Measurements from ENCODE around the gene MYO1B.

MYO1B gene

DNA sequence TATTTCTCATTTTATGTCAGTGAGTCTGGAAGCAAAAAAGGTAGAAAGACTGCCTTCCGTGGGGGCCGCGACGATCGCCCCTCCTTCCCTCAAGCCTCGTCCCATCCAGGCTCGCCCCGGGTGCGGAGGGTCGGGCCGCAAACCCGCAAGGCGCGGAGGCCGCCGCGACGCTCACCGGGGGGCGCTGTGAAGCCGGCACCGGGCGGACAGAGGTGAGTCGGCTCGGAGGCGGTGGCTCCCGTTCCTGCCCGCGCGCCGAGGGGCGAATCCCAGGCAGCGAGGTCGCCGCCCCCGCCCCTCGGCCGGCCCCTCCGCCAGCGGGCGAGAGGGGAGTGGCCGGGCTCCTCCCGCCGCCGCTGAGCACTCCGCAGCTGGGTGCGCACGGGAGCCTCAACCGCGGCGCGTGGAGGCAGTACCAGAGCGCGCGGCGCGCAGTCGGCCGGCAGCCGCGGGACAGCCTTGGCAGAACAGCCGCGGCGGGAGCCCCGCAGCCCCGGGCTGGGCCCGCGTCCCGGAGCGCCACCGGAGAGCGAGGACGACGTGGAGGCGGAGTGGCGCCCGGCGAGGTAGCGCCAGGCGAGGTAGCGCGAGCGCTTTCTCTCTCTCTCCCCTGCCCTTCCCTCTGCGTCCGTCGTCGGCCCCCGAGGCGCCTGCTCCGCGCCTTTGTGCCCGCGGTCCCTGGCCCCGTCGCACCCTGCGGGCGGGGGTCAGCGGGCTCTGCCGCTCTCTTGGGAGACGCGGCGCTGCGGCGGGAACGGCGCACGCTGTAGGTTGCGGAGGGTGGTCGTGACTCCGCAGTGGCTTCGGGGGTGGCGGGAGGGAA, at the start of gene MYO1B:
TSS of gene MYO1B (plus strand) at position 359 of the 823 bp plus-strand sequence. CDS start 31,492 bp downstream, outside the sequence.
- Histone ChIP-seq H3K9me2 (ENCODE audit: low read depth, low read length) (no peaks in the 10 kb centered on the region), H3K27me3 (ENCODE audit: insufficient read depth, low read length) (no peaks in the 10 kb centered on the region), H3K9ac (ENCODE audit: low read length) (no peak within 1 kb of the TSS), H2AFZ (ENCODE audit: low read length) (no peak within 1 kb of the TSS), H3K9me3 (ENCODE audit: low read length) (no peaks in the 10 kb centered on the region), H3K79me2 (ENCODE audit: insufficient read depth, low read length) (no peaks in the 10 kb centered on the region), H3K4me2 (ENCODE audit: low read length) (peak within 1 kb of the TSS; percentile 17; the same call in 1 of the 2 replicates), H3F3A (ENCODE audit: insufficient read depth, low read length) (no peaks in the 10 kb centered on the region), H4K20me1 (ENCODE audit: insufficient read depth, low read length) (no peaks in the 10 kb centered on the region), H3K4me3 (ENCODE audit: low read depth, low read length, poor library complexity, severe bottlenecking) (no peak within 1 kb of the TSS), H3K27ac (ENCODE audit: low read depth, low read length, poor library complexity, severe bottlenecking) (no peak within 1 kb of the TSS), H3K36me3 (ENCODE audit: insufficient read depth, low read length) (no peaks in the 10 kb centered on the region), H3K4me1 (ENCODE audit: insufficient read depth, low read length, severe bottlenecking) (no peaks in the 10 kb centered on the region)
- no peak for TF ChIP-seq EZH2 (IDR thresholded peaks at IDR 0.05; ENCODE audit: borderline replicate concordance, low read length)
- TF ChIP-seq, protein P1, sequence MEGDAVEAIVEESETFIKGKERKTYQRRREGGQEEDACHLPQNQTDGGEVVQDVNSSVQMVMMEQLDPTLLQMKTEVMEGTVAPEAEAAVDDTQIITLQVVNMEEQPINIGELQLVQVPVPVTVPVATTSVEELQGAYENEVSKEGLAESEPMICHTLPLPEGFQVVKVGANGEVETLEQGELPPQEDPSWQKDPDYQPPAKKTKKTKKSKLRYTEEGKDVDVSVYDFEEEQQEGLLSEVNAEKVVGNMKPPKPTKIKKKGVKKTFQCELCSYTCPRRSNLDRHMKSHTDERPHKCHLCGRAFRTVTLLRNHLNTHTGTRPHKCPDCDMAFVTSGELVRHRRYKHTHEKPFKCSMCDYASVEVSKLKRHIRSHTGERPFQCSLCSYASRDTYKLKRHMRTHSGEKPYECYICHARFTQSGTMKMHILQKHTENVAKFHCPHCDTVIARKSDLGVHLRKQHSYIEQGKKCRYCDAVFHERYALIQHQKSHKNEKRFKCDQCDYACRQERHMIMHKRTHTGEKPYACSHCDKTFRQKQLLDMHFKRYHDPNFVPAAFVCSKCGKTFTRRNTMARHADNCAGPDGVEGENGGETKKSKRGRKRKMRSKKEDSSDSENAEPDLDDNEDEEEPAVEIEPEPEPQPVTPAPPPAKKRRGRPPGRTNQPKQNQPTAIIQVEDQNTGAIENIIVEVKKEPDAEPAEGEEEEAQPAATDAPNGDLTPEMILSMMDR (IDR thresholded peaks at IDR 0.05; ENCODE audit: low read length), result peak; percentile 10; the same call in 1 of the 2 replicates

DNA sequence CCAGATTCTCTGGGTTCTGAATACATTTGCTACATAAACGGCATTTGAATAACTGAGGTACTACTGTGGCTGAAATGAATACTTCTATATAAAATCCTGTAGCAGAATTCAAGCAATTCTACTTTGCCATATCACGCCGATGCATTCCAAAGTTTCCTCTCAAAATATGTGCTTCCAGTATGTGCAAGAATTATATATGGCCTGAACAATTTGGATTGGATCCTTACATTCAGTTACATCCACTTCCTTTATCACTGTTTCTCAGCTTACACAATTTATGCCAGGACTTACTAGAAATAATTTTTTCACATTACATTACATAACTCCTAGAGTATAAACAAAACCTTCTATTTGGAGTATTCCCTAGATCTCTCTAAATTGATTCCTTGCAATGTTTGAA, 48.1 kb upstream of the MYO1B start:
- H3K4me2 ChIP-seq (ENCODE audit: low read length), result no peak overlapping the region

DNA sequence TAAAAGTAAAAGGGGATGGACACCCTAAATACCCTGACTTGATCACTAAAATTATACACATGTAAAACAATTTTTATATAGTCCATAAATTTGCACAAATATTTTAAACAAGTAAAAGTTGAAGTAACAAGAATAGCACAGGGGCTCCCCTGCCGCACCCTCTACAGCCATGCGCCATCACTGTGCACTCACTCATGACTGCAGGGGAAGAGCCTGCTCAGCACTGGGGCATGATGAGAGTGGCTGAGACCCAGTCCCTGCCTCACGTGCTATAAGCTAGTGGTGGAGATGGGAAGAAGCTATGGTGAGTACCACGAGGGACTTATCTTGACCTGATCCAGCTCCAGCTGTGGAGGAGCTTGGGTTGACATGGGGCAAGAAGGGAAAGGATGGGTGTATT, 46.9 kb upstream of the MYO1B start:
- H3K9me3 ChIP-seq (ENCODE audit: low read length), result no peaks in the 10 kb centered on the region
- no peak overlapping the region for H3K4me3 ChIP-seq (ENCODE audit: low read depth, low read length, poor library complexity, severe bottlenecking)
- no peaks in the 10 kb centered on the region for H3K4me1 ChIP-seq (ENCODE audit: insufficient read depth, low read length, severe bottlenecking)
- no peaks in the 10 kb centered on the region for H3K9me2 ChIP-seq (ENCODE audit: low read depth, low read length)
- no peak overlapping the region for H2AFZ ChIP-seq (ENCODE audit: low read length)
- H3K4me2 ChIP-seq (ENCODE audit: low read length), result no peak overlapping the region
- H4K20me1 ChIP-seq (ENCODE audit: insufficient read depth, low read length), result no peaks in the 10 kb centered on the region
- no peaks in the 10 kb centered on the region for H3K79me2 ChIP-seq (ENCODE audit: insufficient read depth, low read length)
- no peak overlapping the region for H3K9ac ChIP-seq (ENCODE audit: low read length)
- no peaks in the 10 kb centered on the region for H3F3A ChIP-seq (ENCODE audit: insufficient read depth, low read length)
- TF ChIP-seq, protein P1 (IDR thresholded peaks at IDR 0.05; ENCODE audit: low read length), result no peak
- no peak for TF ChIP-seq EZH2 (IDR thresholded peaks at IDR 0.05; ENCODE audit: borderline replicate concordance, low read length)
- H3K27ac ChIP-seq (ENCODE audit: low read depth, low read length, poor library complexity, severe bottlenecking), result no peak overlapping the region
- no peaks in the 10 kb centered on the region for H3K27me3 ChIP-seq (ENCODE audit: insufficient read depth, low read length)
- no peaks in the 10 kb centered on the region for H3K36me3 ChIP-seq (ENCODE audit: insufficient read depth, low read length)

More for the DNA sequence above, 48.1 kb upstream of the MYO1B start:
- Histone ChIP-seq H2AFZ (ENCODE audit: low read length) (no peak overlapping the region), H3K4me3 (ENCODE audit: low read depth, low read length, poor library complexity, severe bottlenecking) (no peak overlapping the region), H3K9me3 (ENCODE audit: low read length) (no peaks in the 10 kb centered on the region), H3K27me3 (ENCODE audit: insufficient read depth, low read length) (no peaks in the 10 kb centered on the region), H4K20me1 (ENCODE audit: insufficient read depth, low read length) (no peaks in the 10 kb centered on the region), H3K9me2 (ENCODE audit: low read depth, low read length) (no peaks in the 10 kb centered on the region), H3K27ac (ENCODE audit: low read depth, low read length, poor library complexity, severe bottlenecking) (no peak overlapping the region), H3K36me3 (ENCODE audit: insufficient read depth, low read length) (no peaks in the 10 kb centered on the region), H3K4me1 (ENCODE audit: insufficient read depth, low read length, severe bottlenecking) (no peaks in the 10 kb centered on the region), H3F3A (ENCODE audit: insufficient read depth, low read length) (no peaks in the 10 kb centered on the region), H3K9ac (ENCODE audit: low read length) (no peak overlapping the region), H3K79me2 (ENCODE audit: insufficient read depth, low read length) (no peaks in the 10 kb centered on the region)
- no peak for TF ChIP-seq EZH2 (IDR thresholded peaks at IDR 0.05; ENCODE audit: borderline replicate concordance, low read length)
- TF ChIP-seq, protein P1 (IDR thresholded peaks at IDR 0.05; ENCODE audit: low read length), result no peak
